ENCODE data around the gene DYSF.

GRCh38 chr2:71455741-71456569, 2.6 kb downstream of the DYSF start:
- TF ChIP-seq CTCF (conservative IDR thresholded peaks at IDR 0.05; ENCODE audit: low read length) (no peak), EZH2phosphoT487 (IDR thresholded peaks at IDR 0.05; ENCODE audit: borderline replicate concordance, low read depth, low read length) (no peak)
